NCI-H2171 (cell line): ENCODE data around the gene FAM114A1.
"Not testable (repeated sequence)": the region's sequence is repeated elsewhere in the genome, so short reads cannot be mapped to it uniquely, and the experiment has no call there.

ENCODE experiments used
- DNase-seq: peaks from one replicate; lab custom pipeline; 2025; lab: John Stamatoyannopoulos, UW

The FAM114A1 gene

DNA sequence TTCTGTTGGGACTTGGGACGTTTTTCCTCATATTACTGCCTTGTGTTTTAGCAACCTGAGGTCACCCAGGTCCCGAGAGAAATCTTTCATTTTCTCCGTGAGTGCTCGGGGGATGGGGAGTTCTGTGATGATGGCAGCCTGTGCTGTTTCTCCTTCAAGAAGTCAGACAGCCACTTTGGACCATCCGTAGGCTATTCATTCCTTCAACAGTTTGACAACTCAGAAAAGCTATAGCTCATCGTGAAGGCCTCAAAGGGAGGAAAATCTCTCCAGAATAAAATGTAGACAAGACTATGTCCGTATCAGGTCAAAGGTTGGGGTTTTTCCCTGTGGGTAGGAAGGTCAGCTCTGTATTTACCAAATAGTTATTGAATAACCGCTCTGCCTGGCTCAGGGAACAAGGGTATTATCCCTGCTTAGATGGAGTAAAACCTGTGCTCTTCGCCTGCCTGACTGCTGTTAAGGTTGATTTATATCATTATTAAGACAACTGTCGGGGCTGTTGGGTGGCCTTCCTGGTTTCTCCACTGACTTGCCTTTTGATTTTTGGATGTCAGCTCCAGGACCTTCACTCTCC is 36.6 kb downstream of the FAM114A1 start:
- DNase-seq = no peak

DNA sequence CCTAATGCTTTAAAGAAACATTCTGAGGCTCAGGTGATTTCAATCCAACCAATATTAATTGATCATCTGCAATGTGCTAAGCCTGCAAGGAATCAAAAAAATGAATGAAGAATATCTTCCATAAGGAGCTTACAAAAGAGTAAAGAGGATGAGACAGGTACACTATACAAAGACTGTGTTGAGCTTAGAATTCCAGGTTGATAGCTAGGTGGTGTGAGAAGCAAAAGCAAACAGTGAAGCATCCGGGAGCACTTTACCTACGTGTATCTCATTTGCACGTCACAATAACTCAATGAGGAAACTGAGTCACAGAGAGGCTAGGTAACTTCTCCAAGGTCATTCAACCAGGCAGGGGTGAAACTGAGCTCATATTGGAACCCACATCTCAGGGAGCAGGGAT is 37.1 kb downstream of the FAM114A1 start:
- no peak for DNase-seq

DNA sequence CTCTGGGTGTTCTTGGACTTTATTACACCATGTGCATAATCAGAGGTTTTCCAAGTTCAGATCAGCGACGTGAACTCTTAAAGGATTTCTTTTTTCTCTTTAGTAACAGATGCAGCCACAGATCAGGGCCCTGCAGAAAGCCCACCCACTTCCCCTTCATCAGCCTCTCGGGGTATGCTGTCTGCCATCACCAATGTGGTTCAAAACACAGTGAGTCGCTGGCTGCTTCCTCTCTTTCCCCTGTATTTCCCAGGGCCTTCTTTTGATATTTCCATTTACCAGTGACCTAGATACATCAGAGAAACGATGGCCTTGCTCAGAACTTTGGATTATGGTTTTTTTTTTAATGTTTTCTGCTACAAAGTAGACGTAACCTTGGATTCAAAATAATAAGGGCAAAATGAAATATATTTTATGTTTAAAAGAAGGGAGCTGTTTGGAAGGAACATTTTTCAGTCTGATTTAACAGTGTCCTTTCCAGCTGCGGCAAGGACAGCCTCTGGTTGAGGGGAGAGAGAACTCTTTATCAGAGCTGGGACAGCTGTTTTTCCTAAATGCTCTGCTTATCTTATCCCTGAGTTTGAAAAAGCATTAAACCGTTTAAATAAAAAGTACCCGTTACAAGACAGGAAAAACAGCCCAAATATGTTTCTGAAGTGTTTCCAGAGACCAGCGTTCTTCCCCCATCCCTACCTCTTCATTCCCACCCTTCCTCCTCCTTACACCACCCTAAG is 38.2 kb downstream of the FAM114A1 start:
- DNase-seq = no peak

DNA sequence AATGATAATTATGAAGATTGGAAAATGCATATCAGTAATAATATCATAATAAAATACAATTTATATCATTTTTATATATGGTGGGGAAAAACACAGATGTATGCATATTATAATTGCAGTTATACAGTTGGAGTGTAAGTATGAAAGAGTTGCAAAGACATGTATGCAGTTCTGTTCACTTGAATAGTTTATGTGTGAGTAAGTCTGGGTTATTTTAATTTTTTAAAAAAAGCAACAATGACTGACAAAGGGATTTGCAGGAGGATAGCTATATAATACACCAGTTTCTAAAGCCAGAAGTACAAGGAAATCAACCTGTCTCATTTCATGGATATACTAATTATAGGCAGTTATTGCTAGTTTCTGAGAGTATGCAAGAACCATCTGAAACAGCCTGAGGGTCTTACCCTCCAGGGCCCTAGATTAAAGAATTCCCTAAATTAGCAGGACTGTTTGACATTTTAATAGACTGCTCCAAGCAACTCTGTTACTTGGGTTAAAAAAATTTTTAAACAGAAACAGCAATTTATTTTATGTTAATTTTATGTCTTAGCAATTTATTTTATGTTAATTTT is 40.2 kb downstream of the FAM114A1 start:
- no peak for DNase-seq

DNA sequence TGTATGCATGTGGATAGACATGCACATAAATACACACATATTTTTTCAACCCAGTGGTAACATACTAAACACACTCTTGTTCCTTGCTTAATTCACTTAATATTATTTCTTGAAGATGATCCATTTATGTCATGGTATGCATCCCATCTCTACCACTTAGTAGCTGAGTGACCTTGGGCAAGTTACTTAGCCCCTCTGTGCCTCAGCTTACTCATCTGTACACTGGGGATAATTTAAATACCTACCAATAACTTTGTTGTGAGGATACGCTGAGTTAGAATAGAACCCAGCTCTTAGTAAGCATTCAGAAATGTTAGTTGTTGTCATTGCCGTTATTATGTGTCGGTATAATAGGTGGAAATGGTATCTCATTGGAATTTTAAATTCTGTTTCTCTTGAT is 41.4 kb downstream of the FAM114A1 start:
- no peak for DNase-seq

DNA sequence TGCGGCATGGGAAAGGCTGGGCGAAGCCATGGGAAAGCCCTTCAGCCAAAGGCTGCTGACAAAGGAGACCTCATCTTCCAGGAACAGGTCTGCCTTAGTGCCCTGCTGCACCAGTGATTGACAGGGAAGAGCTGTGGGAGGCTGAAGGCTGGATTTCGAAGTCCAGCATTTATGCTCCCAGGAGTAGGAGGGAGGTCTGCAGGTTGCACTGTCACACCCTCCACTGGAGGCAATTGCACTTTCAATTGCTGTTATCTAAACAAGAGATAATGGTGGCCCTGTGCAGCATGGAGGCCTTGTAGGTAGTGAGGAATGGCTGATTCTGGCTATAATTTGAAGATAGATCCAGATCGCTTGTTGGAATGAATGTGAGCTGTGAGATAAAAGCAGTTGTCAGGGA is 43.7 kb downstream of the FAM114A1 start:
- DNase-seq = no peak

DNA sequence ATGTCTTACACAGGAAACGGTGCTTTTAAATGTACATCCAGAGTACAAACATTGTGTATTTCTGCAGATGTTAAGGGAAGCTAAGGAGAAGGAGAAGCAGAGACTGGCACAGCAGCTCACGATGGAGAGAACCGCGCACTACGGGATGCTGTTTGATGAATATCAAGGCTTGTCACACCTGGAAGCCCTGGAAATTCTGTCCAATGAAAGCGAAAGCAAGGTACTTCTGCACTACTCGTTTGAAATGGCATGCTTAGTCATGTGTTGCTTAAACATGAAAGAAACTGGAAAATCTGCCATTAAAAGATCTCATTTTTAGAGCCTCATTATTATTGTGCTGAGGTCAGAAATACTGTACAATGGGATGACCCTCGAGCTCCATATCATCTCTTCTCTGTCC is 47.2 kb downstream of the FAM114A1 start:
- DNase-seq = no peak

DNA sequence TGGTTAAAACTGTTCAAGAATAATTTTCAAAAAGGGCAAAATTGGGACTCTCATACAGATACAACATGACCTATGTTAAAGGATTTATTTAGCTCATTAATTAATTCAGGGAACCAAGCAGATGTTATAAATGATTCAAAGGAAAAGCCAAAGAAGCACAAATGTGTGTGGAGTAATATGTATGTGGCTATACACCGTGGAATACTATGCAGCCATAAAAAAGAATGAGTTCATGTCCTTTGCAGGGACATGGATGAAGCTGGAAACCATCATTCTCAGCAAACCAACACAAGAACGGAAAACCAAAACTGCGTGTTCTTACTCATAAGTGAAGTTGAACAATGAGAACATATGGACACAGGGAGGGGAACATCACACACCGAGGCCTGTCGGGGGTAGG is 48.7 kb downstream of the FAM114A1 start:
- DNase-seq = not testable (repeated sequence)

DNA sequence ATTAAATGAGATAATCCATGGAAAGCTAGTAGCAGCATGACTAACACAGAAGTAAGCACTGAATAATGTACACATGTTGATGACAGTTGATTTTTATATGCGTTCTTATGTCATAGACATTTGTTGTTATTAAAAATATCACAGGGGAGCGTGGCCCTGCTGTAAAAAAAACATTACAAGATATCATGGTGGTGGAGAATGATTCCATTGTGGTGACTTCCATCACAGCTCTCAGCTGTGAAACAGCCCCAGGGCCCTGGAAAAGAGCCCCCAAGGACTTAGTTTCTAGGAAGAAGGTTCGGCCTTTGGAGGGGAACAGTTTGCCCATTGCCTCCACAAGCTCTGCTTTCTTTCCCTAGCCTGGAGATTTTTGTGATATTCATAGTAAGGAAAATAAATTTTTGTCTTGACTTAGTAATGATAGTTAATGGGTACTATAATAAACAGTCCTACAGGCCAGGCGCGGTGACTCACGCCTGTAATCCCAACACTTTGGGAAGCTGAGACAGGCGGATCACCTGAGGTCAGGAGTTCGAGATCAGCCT is 49.9 kb downstream of the FAM114A1 start:
- no peak for DNase-seq

DNA sequence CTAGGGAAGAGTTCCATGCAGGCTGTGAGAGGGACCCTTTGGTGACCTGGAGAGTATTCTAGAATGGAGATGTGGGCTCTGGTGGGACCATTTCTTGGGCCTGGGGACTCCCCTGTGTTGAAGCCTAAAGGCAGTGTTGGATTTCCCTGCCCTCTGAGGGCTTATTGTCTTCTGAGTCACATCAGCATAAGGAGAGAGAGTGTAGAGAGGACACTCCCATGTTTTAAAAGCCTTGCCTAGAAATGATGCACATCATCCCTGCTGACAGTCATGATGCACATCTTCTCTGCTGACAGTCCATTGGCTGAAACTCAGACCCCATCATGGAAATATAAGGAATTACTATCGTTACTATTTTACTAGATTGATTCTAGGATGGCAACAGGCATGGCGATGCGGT is 51.9 kb downstream of the FAM114A1 start:
- no peak for DNase-seq

DNA sequence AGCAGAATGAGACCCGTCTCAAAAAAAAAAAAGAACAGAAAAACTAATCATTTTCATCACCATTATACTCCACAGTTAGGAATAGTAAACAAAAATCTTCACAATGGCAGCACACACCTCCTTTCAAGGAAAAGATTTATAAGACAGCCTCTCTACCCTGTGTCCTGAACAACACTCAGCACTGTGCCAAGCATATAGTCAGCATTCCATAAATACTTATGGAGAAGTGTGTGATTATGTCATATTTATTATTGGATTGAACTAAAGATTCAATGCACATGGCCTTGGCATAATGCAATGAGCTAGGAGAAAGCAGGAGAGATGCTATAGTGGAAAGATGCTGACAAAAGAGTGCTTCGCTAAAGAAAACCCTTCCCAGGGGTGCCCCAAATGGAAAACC is 52.6 kb downstream of the FAM114A1 start:
- DNase-seq = no peak

DNA sequence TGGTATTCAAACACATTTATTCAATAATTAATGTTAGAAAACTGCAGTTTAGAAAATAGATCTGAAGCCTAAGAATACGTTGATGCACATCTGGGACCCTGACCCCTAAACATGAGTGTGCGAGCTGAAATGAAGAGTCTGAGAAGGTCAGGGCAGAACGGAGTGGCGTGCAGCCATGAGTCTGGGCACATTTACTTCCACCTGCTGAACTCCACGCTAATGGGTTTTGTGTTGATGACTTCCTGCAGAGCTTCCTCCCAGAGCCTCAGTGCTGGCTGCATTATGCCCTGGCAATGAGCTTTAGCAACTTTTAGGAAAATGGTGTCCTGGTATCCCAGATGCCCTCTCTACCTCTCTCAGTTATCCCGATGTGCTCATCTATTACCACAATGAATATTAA is 53.1 kb downstream of the FAM114A1 start:
- no peak for DNase-seq

DNA sequence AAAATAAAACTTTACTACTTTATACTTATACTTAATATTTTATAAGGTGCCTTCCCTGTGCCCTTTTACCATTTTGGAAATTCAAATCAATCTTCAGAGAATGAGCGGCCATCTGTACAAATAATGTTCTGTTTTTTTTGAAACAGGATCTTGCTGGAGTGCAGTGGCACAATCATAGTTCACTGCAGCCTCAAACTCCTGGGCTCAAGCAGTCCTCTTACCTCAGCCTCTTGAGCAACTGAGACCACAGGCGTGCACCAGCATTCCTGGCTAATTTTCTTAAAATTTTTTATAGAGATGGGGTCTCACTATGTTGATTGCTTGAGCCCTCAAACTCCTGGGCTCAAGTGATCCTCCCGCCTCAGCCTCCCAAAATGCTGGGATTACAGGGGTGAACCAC is 53.5 kb downstream of the FAM114A1 start:
- no peak for DNase-seq

DNA sequence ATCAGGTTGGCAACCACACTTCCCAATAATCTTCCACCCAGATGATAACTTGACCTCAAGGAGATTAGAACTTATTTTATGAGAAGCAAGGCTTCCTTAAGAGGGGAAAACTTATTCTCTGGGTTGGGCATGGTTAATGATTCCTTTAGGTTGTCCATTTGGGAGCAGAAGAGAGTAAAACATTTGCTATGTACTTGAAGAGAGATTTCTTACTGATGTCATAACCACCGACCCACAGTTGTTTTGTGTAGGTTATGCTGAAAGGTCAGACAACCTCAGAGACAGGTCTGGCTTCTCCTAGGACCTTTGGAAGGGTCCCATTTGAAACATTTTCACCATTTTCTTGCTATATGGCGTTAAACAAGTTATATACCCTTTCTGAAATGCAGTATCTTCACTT is 56.1 kb downstream of the FAM114A1 start:
- DNase-seq = no peak

DNA sequence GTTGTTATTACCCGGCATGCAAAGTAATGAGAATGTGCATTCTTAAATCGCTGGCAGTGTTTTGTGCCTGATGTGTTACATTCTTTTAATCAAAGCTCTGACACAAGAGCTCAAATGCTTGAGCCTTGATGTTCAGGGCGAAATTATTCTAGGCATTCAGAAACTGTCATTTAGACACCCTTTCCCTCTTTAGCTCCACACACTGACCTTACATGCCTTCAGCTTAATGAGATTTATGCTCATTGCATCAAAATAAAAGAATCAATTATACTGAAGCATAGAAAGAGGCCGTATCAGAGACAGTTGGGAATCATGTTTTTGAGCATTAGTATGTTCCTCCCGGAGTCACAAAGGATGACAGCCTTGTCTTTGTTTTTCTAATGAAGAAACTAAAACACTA is 56.7 kb downstream of the FAM114A1 start:
- no peak for DNase-seq

DNA sequence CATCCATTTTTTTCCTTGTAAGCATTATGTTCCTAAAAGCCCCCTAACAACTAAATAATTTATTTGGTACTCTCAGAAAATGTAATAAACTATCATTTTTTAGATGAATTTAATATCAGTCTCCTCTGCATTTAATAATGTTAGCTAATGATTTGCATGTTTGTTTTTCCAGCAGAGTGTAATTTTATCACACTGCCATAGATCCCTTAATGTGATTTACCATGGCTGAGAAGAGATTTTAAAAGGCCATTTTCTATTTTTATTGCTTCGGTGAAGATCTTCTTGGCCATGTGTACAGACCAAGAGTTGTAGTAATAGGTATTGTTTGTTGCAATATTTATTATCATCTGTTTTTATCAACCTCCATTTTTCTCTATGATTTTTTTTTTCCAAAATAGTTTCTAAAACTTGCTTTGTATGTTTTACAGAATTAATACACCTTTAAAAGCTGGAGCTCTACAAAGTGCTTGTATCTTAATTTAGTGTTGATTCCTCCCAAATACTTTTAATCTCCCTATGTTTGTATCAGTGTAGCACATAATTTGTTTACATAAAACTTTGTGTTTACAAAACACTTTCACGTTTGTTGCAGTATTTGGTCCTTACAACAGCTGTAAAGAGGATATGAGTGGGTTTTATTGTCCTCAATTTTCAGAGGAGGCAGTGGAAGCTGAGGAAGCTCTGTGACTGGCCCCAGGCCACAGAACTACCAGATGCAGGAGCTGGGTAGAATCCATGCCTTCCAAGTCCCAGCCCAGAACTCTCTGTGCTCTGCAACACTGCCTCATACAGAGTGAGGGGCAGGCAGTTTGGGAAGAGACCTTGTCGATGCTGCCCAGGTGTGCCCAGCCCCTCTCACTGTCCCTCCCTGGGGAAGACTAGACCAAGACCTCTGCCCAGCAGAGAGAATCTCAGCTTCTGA is 58.1 kb downstream of the FAM114A1 start:
- no peak for DNase-seq

DNA sequence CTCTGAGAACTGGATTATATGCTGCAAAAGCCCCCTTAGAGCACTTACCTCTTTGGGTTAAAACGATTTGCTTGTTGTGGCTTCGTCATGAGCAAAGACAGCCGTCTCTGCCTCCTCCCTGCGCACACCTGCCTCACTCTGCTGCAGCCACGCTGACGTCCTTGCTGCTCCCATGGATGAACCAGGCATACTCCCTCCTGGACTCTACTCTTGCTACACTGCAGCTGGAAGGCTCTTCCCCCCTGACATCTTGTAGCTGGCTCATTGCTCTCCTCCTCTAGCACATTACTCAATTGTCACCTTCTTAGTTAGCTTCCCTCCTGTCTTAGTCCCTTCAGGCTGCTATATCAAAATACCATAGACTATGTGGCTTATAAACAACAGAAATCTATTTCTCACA is 59.3 kb downstream of the FAM114A1 start:
- DNase-seq = no peak

DNA sequence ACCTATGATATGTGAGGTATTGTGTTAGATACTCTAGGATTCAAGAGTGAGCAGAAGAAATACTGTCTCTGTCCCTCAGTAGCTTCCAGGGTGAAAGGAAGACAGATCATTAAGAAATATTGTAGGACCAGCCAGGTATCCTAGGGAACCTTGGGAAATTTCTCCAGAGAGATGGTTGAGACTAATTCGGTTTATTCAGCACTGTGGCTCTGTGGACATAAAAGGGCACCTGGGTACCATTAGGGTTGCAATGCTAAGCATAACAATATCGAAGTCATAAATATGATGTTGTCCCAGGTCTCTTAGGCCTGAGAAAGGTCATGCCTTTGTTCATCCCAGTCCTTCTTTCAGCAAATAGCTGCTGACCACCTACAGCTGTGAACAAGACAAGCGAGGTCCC is 61.0 kb downstream of the FAM114A1 start:
- no peak for DNase-seq

DNA sequence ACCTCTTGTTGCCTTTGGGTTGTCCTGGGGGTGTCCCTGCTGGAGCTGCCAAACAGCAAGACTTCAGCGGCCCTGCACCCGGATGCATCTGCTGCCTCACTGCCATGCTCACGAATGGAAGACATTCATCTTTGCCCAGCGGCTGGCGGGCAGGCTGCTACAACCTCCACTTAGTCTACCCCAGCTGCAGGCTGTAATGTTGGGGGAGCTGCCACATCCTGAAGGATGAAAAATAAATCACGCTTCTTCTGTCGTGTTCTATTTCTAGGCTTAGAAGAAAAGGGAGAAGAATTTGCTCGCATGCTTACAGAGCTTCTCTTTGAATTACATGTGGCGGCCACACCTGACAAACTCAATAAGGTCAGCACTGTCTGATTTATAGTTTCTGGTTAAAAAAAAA is 61.4 kb downstream of the FAM114A1 start:
- no peak for DNase-seq

DNA sequence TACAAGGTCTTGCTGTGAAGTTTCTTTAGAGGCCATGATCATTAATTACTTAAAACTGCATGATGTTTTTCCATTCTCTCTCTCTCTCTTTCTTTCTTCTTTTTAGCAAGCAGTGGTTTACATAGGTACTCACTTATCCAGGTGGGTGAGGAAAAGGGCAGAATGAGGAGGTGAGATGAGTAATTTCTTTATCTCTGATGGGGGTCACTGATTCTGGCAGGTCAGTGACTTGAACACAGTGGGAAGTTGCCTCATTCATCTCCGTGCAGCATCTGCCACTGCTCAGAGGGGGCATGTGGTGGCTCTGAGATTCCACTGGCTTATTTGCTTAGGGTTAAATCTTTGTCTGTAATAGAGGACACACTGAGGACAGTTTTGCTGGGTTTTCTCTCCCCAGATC is 62.6 kb downstream of the FAM114A1 start:
- DNase-seq = no peak

DNA sequence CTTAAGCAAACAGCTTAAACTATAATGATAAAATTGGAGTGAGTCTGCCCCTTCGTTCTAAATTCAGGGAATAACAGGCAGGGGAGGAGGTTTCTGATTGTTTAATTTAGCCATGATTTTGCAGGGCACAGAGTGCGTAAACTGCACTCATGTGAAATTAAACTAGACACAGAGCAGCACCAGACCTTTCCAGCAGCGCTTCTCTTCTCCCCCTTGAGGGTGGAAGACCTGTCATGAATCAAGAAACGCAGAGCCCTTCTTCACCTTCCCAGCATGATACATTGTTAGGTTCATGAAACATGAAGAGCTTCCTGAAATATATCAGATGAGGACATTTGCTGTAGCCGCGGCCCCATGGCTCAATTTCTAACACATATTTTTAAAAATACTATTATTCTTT is 63.1 kb downstream of the FAM114A1 start:
- no peak for DNase-seq

DNA sequence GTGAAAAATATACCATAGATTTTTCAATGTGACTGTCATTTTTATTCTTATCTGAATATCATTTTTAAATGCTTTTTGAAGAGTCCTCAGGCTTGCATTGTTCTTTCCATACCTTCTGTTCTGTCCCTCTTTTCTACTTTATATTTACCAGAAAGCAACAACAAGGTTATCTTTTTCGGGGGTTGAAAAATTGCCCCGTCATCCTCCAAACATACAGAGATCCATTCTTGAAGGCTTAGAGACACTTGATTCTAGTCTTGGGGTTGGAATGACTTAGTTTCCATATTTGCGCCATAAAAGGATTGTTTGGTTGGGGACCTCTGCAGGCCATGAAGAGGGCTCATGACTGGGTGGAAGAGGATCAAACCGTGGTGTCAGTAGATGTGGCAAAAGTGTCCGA is 63.5 kb downstream of the FAM114A1 start:
- DNase-seq = no peak
